GM06990 (cell line): Measurements from ENCODE around the gene KAT14.
"Not testable (repeated sequence)": the region's sequence is repeated elsewhere in the genome, so short reads cannot be mapped to it uniquely, and the experiment has no call there.

ENCODE experiments used
- DNase-seq: peaks from one replicate; pipeline ENCODE4 v3.0.0-alpha.2; 2011; ENCODE audit not compliant: insufficient read length; ENCODE audit errors: extremely low read depth
- H3K27me3 ChIP-seq: replicated peaks from 2 replicates; pipeline ENCODE4 v1.6.0; 2011; ENCODE audit warnings: low read length; ENCODE audit not compliant: control insufficient read depth, insufficient read depth
- H3K36me3 ChIP-seq: 2 replicates; pipeline ENCODE4 v1.5.1; 2011; ENCODE audit warnings: low read length; ENCODE audit not compliant: control insufficient read depth, insufficient read depth
- H3K4me3 ChIP-seq: replicated peaks from 2 replicates; pipeline ENCODE4 v1.5.1; 2011; ENCODE audit warnings: low read depth, mild to moderate bottlenecking, control low read depth, low read length
- TF ChIP-seq, protein P1 (sequence below): IDR thresholded peaks from 2 replicates; pipeline ENCODE4 v1.5.1; 2011; ENCODE audit warnings: low read length, control low read depth, mild to moderate bottlenecking, inconsistent platforms; ENCODE audit not compliant: insufficient read depth, poor library complexity, severe bottlenecking

The KAT14 gene

DNA sequence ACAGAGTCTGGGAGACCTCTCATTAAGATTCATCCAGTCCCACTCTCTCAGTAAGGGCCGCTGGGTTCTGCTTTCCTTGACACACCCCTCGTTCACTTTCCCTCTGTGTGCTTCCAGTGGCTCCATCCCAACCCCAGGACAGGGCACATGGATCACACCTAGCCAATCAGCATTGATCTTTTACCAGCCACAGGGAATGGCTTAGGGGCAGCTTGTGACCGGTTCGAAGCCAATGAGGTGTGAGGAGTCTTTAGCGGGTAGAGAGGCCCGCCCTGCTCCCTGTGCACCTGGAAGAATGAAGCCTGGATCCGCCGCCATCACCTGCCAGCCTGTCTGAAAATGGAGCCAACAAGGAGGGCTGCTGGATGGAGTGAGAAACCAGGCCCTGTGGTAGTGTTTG, 44.8 kb upstream of the KAT14 start:
- DNase-seq: no peak
- TF ChIP-seq, protein P1, sequence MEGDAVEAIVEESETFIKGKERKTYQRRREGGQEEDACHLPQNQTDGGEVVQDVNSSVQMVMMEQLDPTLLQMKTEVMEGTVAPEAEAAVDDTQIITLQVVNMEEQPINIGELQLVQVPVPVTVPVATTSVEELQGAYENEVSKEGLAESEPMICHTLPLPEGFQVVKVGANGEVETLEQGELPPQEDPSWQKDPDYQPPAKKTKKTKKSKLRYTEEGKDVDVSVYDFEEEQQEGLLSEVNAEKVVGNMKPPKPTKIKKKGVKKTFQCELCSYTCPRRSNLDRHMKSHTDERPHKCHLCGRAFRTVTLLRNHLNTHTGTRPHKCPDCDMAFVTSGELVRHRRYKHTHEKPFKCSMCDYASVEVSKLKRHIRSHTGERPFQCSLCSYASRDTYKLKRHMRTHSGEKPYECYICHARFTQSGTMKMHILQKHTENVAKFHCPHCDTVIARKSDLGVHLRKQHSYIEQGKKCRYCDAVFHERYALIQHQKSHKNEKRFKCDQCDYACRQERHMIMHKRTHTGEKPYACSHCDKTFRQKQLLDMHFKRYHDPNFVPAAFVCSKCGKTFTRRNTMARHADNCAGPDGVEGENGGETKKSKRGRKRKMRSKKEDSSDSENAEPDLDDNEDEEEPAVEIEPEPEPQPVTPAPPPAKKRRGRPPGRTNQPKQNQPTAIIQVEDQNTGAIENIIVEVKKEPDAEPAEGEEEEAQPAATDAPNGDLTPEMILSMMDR: no peak
- no peaks in the 10 kb centered on the region for H3K36me3 ChIP-seq
- H3K4me3 ChIP-seq: no peak overlapping the region
- no peaks in the 10 kb centered on the region for H3K27me3 ChIP-seq

DNA sequence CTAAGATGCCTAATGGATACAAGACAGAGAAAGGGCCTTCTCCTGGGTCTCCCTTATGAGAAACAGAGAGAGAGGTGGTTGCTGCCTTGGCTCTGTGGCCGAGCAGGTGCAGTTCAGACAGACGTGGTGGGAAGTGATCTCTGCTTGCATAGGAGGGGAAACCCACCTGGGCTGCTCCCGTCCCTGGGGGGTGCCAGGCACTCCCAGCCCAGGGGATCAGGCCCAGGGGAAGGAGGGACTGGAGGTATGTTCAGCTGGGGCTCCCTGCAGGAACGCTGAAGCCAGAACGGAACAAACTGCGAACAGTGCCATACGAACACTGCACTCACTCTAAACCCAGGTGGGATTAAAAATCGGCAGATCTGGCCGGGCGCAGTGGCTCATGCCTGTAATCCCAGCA, 44.3 kb upstream of the KAT14 start:
- H3K36me3 ChIP-seq: no peaks in the 10 kb centered on the region
- H3K27me3 ChIP-seq: no peaks in the 10 kb centered on the region
- no peak overlapping the region for H3K4me3 ChIP-seq
- TF ChIP-seq, protein P1: no peak
- no peak for DNase-seq

DNA sequence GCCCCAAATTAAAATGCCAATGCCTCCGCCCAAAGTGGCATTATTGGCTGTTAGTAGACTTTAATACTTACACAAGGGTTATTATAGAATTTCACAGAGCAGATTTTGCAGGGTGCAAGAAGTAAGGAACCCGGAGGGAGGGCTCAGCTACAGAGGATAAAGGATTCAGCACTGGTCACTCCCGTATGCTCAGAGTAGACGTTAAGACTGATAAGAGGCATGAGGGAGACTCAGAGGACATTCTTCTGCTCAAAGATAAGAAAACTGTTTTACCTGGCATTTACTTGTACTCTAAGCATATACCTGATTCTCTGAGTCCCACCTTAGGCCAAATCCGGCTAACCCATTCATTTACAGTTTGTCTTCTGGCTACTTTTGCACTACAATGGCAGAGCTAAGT, 43.5 kb upstream of the KAT14 start:
- no peak for DNase-seq
- Histone ChIP-seq H3K4me3 (no peak overlapping the region), H3K27me3 (no peaks in the 10 kb centered on the region), H3K36me3 (no peaks in the 10 kb centered on the region)
- TF ChIP-seq, protein P1: no peak

DNA sequence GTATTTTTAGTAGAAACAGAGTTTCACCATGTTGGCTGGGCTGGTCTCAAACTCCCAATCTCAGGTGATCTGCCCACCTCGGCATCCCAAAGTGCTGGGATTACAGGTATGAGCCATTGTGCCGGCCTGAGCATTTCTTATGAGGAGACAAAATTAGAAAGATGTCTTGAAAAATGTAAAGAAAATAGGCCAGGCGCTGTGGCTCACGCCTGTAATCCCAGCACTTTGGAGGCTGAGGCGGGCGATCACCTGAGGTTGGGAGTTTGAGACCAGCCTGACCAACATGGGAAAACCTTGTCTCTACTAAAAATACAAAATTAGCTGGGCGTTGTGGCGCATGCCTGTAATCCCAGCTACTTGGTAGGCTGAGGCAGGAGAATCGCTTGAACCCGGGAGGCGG, 37.1 kb upstream of the KAT14 start:
- not testable (repeated sequence) for H3K4me3 ChIP-seq, DNase-seq, H3K36me3 ChIP-seq, H3K27me3 ChIP-seq

DNA sequence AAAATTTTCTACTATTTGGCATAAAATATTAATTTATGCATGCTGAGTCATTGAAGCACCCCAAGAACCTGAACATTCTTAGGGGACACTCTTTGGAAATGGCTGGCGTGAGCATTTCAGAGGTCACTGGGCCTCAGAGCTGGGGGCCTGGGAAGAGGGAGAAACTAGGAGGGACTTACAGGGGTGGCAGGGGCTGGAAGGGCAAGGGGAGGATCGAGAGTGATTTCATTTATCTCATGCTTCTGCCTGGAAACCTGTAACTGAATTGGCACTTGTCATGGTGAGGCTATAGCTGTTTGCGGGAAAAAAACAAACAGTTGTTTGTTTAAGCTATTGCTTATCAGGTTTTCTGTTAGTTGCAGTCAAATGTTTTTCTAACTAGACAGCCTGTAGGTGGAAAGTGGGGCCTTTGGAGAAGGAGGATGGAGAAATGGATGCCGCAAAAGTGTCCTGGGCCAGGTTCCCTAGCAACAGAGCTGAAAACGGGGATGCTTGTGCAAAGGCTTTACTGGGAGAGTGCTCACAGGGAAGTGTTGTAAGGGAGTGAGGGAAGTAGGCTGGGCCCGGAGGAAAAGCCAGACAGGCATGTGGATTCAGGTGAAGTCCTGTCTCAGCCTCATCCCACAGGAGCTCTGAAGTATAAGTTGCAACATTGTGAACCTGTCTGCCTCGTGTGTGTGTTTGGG, 36.4 kb upstream of the KAT14 start:
- TF ChIP-seq, protein P1: no peak
- Histone ChIP-seq H3K4me3 (no peak overlapping the region), H3K36me3 (no peaks in the 10 kb centered on the region), H3K27me3 (no peaks in the 10 kb centered on the region)
- DNase-seq: no peak

DNA sequence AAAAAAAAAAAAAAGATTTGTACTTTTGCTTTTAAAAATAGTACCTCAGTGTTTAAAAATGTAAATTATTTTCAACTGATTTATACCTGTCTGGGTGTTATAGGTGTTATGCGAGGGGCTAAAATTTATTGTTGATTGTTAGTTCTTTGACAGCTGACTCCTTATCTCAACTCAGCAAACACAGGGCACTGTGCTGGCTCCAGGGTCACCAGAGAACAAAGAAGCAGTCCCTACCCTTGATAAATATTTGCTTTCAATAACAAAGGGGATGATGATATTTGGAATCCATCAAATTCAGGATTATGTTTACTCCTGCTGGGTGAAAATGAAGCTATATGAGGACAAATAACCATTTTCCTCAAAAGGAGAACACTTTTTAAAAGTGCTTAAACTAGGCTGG, 34.2 kb upstream of the KAT14 start:
- Histone ChIP-seq H3K27me3 (no peaks in the 10 kb centered on the region), H3K36me3 (no peaks in the 10 kb centered on the region), H3K4me3 (no peak overlapping the region)
- TF ChIP-seq, protein P1: no peak
- no peak for DNase-seq
